MV-4-11 (cell line): Measurements from ENCODE around the gene ZNF653.
"Not testable (repeated sequence)": the region's sequence is repeated elsewhere in the genome, so short reads cannot be mapped to it uniquely, and the experiment has no call there.

Experiments used
- DNase-seq: peaks from one replicate; lab custom pipeline; 2025; lab: John Stamatoyannopoulos, UW

ZNF653 gene

DNA sequence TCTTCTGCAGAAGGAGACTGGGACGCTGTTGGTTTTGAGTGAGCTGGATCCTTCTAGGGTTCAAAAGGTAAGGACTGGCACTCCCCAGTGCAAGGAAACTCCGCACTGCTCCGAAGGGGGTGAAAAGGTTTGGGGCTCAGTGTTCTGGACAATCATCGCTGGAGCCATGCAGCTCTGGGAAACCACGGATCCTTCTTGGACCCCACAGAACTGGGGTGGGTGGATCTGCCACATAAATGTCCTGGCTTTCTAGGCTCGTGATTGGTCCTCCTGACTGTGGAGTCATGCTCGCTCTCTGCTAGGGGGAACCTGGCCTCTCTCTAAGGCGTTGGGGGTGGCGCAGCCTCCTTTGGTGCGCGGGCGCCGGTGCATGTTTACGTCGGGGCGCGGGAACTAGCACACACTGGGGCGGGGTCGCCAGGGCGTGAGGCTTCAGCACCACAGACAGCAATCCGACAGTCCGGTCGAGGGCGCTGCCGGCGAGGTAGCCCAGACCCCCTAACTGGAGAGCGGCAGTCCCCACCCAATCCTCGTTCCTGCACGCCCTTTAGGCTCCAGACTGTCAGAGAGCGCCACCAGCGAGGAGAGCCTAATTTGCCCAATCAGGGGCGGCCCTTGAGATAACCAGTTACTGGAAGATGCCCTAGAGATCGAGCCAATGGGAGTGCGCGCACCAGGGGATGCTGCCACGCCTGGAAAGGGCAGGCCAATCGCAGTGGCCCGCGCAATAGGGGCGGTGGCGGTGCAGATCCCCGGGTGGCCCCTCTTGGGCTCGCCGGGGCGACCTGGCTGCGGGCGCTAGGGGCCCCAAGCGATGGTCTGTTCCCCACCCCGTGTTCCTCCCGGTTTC is 23.9 kb downstream of the ZNF653 start:
- DNase-seq, result no peak

DNA sequence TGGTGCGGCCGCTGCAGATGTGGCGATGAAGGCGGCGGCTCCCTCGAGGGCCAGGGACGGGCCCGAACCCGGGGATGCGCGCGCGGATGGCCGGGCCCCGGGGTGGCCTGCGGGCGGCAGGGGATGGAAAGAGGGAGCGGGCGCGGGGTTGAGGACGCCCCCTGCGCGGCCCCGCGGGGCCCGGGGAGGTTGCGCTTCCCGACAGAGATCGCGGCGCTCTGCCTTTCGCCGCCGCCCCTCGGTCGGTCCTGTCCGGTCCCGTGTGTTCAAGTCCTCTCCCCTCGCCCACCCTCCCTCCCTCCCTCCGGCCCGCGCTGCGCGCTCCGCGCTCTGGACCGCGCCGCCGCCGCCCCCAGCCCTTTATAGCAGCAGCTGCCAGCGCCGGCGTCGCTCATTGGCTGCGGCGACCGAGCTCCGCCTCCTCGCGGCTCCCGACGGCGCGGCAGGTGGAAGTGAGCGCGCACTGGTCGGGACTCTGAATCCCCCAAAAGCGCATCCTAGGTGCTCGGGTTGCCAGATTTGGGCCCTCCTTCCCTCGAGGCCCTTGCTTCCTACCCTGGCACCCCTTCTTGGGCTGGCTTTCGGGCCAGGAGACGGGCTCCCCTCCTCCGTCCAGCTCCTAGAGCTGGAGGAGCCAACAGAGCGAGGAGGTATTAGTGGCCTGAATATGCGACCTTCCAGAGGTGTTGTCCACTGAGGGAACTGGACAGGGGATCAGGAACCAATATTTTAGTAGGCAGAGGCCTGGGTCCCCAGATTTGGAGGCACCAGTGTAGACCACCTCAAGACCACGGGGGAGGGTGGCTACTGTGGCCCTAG is 24.7 kb downstream of the ZNF653 start, which contains the start of gene ELAVL3:
ELAVL3 (minus strand) TSS at position 332 of the 819 bp plus-strand sequence. CDS start 438 bp downstream, outside the sequence.
- DNase-seq, result no peak

DNA sequence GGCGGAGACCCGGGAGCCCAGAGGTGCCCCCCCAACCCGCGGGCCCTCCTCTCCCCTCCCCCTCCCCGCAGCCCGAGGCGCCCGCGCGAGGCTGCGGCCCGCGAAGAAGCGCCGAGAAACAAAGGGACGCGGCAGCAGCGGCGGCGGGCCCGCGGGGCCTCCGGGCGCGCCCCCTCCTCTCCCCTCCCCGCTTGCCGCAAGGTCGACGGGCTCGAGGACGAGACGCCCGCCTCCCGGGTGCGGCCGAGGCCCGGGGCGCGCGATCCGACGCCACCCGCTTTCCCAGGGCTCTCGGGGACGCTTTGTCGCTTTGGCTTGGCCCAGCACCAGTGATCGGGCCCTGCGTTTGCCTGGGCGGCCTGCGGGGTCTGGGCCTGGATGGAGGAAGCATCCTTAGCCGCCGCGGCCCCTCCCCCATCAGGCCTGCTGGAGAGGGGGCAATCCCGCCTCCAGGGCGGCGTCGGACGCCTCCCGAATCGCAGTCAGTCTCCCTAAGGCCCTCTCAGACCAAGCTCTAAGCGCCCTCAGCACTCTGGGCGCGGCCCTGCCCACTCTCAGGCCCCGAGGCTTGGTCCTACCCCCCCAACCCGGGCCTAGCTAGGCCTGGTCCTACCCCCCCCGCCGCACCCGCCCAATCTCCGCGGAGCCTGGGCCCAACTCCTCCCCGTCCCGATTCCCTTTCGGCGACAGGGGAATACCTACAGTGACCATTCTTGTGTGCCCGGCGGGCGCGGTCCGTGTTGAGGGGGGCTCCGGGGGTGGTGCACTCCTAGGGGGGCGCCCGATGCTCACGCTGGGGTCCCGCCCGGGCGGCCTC is 25.5 kb downstream of the ZNF653 start:
- DNase-seq, result no peak

DNA sequence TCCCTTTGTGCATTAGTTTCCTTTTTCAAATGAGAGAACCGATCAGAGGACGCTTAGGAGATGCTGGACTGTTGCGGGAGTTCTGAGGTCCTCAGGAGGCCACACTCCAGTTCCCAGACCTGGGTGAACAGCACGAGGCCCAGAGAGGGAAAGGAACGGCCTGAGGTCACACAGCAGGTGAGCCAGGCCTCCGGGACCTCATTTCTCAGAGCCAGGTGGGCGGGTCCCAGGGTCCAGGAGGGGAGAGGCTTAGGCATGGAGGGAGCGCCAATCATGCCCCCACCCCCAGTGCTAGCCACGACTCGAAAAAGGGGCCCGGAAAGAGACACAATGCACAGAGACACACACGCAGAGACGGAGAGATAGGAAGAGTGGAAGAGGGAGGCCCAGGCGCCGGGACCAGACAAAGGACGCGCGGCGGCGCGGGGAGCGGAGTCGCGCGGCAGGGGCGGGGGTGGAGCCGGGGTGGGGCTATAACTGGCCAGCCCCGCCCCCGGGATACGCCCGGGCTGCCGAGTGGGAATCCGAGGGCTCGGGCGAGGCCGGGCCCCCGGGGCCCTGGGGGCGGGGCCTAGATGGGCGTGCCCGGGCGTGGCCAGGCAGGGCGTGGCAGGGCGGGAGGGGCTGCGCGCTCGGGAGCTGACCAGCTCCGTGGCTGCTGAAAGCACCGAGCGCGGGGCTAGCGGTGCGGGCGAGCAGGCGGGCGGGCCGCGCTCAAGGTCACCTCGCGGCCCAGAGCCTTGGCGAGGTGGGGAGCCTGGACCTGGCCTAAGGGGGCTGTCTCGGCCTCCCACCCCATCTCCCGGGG is 26.3 kb downstream of the ZNF653 start:
- peak; percentile 41 for DNase-seq

DNA sequence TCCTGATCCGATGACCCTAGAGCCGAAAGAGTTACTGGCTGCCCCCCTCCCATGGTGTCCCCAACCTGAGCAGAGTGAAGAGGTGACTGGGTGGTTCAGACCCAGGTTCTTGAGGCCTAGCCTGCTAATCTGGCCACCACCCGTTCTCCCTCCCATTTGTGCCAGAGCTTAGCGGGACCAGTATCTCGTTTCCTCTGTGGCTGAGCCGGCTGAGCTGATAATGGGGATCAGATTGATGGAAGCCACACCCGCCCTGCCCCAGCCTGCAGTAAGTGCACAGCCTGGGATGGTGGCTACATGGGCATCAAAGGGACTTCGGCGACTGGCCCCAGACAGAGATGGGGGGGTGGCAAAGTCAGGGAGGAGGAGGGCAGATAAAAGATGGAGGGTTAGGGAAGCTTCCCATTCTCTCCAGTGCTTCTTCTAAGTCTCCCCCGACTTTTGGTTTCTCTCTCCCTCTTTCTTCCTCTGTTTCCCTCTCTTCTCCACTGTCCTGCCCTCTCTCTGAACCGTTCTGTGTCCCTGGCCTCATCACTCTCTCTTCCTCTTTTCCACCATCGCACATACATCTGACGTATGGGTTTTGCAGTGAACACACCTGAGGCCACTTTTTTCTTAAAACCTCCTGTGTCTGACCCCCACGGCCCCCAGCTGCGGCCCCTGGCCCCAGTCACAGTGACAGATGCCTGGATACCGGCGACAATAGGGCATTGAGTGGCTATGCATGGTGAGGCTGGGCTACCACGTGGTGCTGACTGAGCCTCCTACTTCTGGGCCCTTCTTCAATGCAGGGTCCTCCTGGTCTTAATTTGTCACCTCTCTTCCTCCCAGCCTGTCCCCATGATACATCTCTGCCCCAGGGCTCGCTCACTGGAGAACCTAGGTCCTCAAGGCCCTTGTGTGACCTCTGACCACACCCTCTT is 27.2 kb downstream of the ZNF653 start:
- DNase-seq, result peak; percentile 75

DNA sequence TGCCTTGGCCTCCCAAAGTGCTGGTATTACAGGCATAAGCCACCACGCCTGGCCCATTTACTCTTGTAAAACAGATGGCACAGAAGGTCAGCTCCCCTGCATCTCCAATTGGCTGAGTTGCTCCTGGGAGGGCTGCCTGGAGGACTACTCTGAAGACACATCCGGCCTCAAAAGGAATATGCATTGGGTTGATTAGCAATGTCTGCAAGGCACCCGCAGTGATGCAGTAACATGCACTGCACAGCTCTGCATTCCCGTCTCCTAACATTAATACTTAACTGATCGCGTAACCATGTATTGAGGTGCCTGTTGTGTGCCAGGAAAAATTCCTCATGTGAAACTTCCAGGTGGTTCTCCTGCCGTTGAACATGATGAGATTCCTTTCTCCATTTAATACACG is 29.8 kb downstream of the ZNF653 start:
- DNase-seq, result no peak

DNA sequence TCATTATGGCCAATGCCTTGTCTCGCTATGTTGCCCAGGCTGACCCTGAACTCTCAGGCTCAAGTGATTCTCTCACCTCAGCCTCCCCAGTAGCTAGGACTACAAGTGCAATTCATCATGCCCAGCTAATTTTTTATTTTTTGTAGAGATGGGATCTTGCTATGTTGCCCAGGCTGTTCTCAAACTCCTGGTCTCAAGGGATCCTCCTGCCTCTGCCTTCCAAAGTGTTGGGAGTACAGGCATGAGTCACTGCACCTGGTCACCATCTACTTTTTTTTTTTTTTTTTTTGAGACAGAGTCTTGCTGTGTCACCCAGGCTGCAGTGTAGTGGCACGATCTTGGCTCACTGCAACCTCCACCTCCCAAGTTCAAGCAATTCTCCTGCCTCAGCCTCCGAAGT is 30.3 kb downstream of the ZNF653 start:
- DNase-seq, result not testable (repeated sequence)

DNA sequence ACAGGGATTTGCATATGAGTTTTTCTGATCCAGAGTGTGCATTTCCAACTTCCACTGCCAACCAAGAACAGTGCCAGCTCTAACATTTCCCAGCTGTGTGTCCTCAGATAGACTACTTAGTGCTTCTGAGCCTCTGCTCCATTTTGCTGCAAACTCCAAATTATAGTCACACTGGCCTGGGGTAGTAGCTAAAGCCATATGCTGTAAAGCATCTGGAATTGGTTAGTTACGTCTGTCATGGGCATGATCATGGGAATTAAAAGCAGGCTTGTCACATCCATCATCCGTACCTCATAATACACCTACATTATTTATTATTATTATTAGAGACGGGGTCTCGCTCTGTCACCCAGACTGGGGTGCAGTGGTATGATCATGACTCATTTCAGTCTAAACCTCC is 31.9 kb downstream of the ZNF653 start:
- no peak for DNase-seq

DNA sequence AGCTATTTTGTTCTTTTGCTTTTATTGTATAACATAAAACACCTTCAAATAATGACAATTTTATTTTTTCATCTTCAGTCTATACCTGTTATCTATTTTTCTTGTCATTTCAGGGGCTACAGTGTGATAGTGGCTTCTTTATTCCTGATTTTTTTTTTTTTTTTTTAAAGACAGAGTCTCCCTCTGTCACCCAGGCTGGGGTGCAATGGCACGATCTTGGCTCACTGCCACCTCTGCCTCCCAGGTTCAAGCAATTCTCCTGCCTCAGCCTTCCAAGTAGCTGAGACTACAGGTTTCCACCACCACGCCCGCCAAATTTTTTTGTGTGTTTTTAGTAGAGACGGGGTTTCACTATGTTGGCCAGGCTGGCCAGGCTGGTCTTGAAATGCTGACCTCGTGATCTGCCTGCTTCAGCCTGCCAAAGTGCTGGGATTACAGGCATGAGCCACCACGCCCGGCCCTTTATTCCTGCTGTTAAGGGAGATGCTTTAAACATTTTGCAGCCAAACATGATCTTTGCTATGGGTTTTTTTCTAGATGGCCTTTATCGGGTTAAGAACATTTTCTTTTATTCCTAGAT is 37.3 kb downstream of the ZNF653 start:
- not testable (repeated sequence) for DNase-seq

DNA sequence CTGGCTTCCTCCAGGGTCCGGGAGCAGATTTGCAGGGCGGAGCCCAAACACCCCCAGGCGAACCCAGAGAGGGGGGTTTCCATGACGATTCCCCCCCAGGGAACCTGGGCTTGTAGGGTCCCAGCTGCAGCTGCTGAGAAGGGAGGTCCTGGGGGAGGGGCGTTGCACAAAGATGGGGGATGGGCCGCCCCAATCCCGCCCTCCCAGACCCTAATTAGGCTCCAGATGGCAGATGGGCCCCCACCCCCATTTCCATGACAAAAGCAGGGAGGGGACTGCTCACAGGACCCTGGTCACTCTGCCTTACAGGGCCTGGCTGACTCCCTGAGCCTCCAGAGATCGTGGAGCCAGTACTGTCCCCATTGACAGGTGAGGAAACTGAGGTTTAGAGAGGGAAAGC is 40.0 kb downstream of the ZNF653 start:
- no peak for DNase-seq

DNA sequence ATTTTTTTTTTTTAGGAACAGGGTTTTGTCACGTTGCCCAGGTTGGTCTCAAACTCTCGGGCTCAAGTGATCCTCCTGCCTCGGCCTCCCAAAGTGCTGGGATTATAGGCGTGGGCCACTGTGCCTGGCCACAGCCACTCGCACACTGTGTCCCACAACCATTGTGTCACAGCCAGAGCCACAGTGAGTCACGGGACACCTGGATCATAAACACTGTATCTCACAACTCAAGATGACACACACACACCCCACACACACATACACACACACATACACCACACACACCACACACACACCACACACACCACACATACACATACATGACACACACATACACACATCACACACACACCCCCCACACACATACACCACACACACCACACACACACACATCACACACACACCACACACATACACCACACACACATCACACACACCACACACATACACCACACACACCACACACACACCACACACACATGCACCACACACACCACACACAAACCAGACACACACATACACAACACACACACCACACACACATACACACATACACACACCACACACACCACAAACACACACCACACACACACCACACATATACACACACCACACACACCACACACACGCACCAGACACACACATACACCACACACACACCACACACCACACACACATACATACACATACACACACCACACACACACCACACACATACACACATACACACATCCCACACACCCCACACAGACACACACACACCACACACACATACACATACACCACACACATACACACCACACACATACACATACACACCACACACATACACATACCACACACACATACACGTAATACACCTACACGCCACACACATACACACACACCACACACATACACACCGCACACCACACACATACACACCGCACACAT is 41.0 kb downstream of the ZNF653 start:
- DNase-seq, result peak; percentile 43

DNA sequence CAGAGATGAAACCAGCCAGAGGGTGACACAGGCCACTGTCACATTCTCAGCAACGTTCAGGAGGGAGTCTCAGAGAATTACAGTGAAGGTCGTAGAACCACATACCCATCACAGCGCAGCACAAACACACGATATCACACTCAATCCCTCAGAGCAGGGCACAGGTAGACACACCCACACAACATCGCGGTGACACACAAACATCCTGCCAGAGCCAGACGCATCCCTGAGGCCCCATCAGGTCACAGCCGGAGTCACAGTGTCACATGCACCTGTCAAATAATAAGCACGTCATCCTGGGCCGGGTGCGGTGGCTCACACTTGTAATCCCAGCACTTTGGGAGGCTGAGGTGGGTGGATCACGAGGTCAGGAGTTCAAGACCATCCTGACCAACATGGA is 42.2 kb downstream of the ZNF653 start:
- no peak for DNase-seq

DNA sequence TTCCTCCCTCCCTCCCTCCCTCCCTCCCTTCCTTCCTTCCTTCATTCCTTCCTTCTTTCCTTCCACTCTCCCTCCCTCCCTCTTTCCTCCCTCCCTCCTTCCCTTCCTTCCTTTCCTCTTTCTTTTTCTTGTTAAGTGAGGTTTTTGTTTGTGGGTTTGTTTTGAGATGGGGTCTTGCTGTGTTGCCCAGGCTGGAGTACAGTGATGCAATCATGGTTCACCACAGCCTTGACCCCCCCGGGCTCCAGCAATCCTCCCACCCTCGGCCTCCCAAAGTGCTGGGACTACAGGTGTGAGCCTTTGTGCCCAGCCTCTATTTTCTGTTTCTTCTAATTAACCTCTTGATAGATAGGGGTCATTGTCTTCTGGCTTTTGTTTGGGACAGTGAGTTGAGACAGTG is 44.2 kb downstream of the ZNF653 start:
- DNase-seq, result no peak

DNA sequence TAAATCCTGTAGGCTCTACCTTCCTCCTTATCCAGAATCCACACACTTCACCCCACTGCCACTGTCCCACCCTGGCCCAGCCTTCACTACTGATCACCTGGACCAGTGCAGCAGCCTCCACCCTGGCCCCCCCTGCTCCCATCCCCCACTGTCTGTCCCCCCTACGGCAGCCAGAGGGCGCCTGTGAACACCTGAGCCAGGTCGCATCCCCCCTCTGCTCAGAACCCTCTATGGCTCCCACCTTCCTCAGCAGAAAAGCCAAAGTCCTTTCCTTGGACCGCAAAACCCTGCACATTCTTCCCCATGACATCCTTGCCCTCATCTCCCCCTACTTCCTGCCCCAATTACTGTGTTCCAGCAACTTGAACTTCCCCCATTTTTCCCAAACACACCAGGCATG is 45.4 kb downstream of the ZNF653 start:
- DNase-seq, result no peak

DNA sequence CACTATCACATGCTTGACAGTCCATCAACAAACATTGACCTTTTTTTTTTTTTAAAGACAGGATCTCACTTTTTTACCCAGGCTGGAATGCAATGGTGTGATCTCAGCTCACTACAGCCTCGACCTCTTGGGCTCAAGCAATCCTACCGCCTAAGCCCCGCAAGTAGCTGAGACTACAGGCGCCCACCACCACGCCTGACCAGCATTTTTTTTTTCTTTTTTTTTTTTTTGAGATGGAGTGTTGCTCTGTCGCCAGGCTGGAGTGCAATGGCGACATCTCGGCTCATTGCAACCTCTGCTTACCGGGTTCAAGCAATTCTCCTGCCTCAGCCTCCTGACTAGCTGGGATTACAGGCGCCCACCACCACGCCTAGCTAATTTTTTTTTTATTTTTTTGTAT is 46.7 kb downstream of the ZNF653 start:
- not testable (repeated sequence) for DNase-seq

DNA sequence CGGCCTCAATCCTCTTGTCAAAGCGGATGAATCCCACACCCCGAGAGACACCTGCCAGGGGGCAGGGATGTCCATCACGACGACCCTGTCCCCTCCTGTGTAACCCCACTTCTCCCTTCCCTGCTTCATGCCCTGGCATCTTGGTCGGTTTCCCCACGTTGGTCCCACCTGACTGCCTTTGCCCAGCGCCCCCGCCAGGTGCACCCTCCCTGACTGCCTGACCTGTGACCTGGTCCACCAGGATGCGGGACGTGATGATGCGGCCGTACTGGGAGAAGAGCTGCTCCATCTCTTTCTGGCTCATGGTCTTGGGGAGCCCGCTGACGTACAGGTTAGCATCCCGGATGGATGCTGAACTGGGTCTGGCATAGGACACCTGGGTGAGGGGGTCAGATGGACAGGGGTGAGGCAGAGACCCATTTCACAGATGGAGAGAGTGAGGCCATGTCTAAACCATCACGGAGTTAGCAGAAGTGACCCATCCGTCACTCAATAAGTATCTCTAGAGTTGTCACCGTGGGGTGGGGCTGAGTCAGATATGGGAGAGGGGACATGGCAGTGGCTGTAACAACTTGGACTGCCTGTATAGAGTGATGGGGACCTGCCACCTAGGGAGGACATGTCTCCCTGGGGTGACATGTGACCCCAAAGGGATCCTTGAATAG is 47.3 kb downstream of the ZNF653 start:
- no peak for DNase-seq

DNA sequence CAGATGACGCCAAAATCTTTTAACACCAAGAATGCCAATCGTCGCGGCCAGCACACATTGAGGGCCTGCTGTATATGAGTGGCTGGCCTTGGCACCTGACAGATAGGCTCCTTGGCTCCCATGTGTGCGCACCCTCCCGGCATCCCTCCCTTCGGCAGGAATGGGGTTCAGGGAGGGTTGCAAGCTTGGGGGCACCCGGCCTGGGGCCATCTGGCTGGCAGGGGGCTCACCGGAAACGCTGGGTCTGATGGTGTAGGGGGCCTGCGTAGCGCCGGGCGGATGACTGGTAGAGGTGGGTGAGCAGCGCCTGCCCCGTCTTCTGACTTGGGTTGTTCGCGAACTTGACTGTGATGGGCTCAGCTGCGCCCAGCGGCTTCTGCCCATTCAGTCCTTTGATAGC is 47.8 kb downstream of the ZNF653 start:
- no peak for DNase-seq

DNA sequence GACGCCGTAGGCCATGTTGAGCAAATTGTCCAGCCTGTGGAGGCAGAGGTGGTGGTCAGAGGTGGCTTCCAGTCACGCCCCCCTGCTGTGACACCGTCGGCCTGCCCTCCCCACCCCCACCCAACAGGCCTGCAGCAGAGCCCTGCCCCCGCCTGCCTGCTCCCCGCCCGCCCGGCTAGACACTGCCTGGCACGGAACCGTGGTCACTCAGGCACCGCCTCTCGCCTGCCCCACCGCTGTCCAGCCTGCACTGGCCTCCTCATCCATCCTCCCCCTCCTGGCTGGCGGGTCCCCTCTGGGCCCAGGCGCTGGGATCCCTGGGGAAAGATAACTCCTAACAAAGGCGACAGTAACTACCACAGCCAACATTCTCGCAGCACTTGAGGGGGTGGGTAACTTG is 48.5 kb downstream of the ZNF653 start:
- no peak for DNase-seq
